CD1c-positive myeloid dendritic cell (primary cell): ENCODE data around the gene FAM228A.
"Not testable (repeated sequence)": the region's sequence is repeated elsewhere in the genome, so short reads cannot be mapped to it uniquely, and the experiment has no call there.

Experiments used
- DNase-seq: peaks from one replicate; pipeline ENCODE4 v3.0.0-alpha.2; 2016; ENCODE audit errors: extremely low spot score

The FAM228A gene

GRCh38 chr2:24191156-24191555, 16.3 kb downstream of the FAM228A start:
- no peak for DNase-seq

DNA sequence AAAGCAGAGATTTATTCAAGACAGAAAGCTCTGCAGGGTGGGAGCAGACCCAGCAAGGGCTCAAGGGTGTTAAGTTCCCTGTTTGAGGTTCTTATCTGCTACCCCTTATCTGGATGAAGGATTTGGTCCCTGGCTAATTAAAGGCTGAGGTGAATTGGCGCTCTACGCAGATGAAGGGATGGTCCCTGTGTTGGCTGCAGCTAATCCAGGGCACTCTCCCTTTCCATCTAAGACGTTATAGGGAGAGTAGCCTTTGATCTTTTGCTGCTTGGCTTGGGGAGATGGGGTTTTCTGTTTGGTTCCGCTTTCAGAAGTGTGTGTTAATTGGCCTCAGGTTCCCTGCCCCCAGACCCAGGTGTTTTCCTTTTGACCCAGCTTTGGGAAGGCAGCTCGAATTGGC, 17.0 kb downstream of the FAM228A start:
- no peak for DNase-seq

DNA sequence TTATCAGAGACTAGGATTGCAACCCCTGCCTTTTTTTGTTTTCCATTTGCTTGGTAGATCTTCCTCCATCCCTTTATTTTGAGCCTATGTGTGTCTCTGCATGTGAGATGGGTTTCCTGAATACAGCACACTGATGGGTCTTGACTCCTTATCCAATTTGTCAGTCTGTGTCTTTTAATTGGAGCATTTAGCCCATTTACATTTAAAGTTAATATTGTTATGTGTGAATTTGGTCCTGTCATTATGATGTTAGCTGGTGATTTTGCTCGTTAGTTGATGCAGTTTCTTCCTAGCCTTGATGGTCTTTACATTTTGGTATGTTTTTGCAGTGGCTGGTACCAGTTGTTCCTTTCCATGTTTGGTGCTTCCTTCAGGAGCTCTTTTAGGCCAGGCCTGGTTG, 22.4 kb downstream of the FAM228A start:
- not testable (repeated sequence) for DNase-seq

DNA sequence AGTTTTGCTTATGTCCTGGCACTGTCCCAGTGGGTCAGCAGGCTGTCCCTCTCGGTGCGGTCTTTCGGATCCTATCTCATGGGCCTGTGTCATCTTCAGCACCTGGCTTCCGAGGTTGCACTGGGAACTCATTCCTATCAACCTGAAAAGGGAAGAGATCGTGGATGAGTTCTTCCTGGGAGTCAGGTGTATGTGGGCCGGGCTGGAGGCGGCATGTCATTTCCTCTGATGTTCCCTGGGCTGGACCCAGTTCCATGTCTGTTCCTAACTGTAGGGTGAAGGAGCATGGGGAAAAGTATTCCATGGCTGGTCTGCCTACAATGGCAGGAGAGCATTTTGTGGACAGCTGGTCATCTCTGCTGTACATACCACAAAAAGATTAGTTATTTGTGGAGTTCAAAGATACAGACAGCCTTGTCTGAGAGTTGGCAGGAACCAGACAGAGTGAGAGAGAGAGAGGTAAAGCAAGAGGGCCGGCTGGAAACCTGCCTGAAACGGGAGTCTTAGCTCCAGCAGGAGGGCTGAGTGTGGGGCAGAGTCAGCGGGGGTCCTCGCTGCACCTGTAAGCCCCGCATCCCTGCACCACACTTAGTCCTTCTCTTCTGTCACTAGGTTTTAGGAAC, 25.2 kb downstream of the FAM228A start:
- DNase-seq = no peak

- no peak for DNase-seq
These were observed 25.9 kb downstream of the FAM228A start for GRCh38 chr2:24200799-24201198.

- DNase-seq = no peak
These were observed 28.4 kb downstream of the FAM228A start for GRCh38 chr2:24203029-24203786.

GRCh38 chr2:24203787-24204150, 28.9 kb downstream of the FAM228A start:
- no peak for DNase-seq

DNA sequence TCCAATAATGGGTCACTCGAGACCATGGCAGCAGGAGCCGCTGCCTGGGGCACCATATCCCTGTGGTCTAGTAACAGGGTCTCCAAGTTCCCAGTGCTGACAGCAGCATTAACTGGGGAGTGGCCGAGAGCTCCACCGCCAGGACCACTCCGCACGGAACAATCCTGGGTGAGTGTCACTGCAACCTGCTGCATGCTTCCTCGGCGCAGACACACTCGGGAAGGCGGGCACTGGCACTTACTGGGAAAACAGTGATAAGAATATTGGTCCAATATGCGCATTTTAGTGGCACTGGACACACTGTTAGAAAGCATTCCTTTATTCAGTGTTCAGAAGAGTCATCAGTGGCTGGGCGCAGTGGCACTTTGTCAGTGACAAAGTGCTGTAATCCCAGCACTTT, 29.7 kb downstream of the FAM228A start:
- DNase-seq = no peak

- no peak for DNase-seq
These were observed 30.3 kb downstream of the FAM228A start for GRCh38 chr2:24205131-24205530.

DNA sequence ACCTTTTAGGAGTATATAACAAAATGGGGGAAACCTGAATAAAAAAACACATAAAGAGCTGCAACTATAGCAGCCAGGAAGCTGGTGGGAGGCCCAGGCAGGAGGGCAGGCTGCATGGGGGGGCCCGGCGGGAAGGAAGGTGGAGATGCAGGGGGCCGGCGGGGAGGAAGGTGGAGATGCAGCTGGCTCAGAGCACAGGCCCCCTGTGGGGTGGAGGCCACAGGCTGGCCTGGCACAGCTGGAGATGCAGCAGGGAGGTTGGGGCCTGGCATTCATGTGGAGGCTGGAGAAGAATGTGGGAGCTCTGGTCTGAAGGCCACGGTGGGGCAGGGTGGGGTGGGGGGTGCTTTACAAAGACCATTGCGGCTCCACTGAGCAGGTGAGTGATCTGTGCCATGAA, 31.4 kb downstream of the FAM228A start:
- DNase-seq = no peak

DNA sequence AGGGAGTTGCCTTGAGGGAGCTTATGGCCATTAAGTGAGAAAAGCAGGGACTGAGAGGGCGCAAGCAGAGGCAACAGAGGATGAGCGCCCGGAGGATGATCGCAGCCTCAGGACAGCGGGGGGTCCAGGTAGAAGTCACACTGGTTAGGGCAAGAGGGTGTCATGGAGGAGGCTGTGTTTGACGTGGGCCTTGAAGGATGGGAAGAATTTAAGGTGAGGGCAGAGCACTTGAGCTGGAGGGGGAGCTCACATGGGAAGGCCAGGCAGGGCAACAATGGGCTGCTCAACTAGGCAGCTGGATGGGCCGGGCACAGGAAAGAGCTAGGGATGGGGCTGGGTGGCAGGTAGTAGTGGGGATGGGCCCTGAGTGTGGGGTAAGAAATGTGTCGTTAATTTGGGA, 31.9 kb downstream of the FAM228A start:
- DNase-seq = no peak

GRCh38 chr2:24207359-24207758, 32.5 kb downstream of the FAM228A start:
- DNase-seq = no peak

- DNase-seq = no peak
These were observed 33.6 kb downstream of the FAM228A start for GRCh38 chr2:24208490-24208889.

DNA sequence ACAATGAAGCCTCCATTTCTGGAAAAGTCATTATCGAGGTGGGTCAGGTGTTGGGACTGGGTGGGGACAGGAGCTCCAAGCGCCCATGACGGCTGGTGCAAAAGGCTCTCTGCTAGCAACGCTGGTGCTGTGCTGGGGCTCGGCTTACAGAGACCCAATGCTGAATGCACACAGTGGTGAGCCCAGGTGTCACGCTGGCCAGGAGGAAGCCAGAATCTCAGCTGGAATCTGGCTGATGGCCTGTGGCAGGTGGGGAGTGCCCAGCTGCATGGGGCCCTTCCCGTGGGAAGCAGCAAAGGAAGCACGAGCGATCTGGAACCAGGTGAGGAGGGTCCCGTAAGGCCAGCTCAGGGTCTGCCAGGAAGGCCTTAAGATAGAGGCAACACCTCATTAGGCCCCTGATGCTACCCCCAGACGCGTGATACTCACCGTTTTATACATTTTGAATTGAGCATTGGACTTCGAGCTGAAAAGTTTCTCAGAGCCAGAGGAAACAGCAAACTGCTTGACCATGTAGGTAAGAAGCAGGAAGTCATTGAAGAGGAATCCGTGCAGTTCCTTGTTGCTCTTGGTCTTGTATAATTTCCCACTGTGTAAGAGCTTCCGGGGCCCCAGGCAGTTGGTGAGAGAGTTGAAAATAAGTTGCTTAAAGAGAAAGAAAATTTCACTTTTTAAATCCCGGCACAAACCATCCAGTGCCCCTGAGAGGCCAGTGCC, 34.7 kb downstream of the FAM228A start:
- no peak for DNase-seq

- DNase-seq = no peak
These were observed 35.2 kb downstream of the FAM228A start for GRCh38 chr2:24210106-24210455.

DNA sequence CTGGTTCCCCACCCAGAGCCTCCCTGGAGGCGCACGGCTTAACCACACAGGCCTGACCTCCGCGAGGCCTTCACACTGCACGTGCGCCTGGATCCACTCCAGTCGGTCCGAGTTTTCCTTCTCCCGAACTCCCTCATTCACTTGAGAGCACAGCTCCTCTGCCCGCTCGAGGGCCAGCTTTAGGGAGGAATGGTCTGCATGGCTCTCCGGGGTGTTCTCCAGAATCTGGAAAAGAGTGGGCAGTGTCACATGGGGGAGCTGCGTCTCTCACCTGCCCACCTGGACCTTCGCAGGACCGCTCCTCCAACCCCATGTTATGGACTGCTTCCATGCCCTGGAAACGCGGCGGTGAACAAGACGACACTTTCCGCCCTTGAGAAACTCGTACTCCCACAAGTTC, 35.9 kb downstream of the FAM228A start:
- no peak for DNase-seq

GRCh38 chr2:24211408-24211807, 36.6 kb downstream of the FAM228A start:
- no peak for DNase-seq

GRCh38 chr2:24214880-24215279, 40.0 kb downstream of the FAM228A start:
- no peak for DNase-seq

GRCh38 chr2:24220554-24221291, 45.9 kb downstream of the FAM228A start:
- no peak for DNase-seq

DNA sequence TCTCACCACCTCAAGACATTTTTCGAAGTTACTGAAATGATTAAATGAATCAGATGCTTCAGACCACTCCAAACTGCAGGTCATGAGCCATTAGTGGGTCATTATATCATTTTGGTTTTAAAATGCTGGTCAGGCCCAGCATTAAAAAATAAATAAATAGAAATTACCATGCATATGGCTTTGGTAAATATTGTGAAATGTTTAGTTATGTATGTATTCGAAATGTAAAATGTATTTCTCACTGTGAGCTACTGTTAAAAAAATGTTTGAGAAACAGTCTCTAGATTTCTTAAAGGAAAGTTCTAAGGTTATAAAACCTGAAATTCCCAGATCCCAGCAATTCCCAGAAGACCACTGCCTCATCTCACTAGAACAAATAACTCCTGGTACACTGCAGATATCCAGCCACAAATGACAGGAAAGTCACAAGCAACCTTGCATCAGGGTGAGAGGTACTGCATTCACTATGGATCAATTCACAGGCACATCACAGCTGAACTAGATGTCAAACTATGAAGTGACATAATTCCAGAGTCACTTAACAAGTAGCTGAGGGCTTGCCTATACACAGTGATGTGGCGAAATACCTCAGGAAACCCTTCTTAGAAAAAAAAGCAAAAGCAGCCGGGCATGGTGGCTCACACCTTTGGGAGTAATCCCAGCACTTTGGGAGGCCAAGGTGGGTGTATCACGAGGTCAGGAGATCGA, 46.6 kb downstream of the FAM228A start:
- DNase-seq = no peak

DNA sequence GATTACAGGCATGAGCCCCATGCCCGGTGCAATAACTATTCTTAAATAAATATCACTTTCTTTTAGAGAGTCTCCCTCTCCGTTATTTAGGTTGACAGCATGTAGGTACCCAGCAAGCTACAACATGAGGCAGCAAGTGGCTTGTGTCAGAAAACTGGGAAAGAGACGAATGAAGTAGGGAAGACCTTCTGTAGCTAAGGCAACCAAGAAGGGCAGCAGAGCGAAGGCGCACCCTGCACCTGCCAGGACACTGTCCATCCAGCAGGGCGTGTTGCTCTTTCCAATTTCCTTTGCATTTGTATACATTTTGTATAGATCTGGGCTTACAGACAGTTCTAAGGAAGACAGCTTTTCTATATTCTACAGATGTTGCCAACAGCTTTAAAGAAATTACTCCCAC, 48.1 kb downstream of the FAM228A start:
- DNase-seq = no peak
